Activated CD8-positive, alpha-beta T cell treated with anti-CD3 and anti-CD28 coated beads, Interleukin-2, amount 10 ng/mL, durations not matched to agents 7 days and 5 days (primary cell): Measurements from ENCODE around the gene SLC19A1. TPM values are rescaled to one million over a fixed set of nuclear protein-coding genes. Genes with fewer than 3 reads are reported as not detected.
A peak's percentile ranks its signal among the peaks of the same experiment; 100 is the strongest.

Experiments used
- ATAC-seq: fragments of 150-1000 bp; cut with Tn5 transposase; one replicate; pipeline ENCODE4 v1.10.0; 2021; ENCODE audit warnings: moderate library complexity
- CTCF ChIA-PET: fragments of 350-600 bp; sonication (Branson Sonifier 250); formaldehyde crosslinking; loops from one replicate; lab custom pipeline; 2021; ENCODE audit warnings: antibody characterized with exemption; lab: Charles Lee
- POLR2A ChIA-PET: fragments of 350-600 bp; sonication (Branson Sonifier 250); formaldehyde crosslinking; loops from one replicate; lab custom pipeline; 2021; ENCODE audit warnings: antibody characterized with exemption; lab: Charles Lee
- DNase-seq: peaks from one replicate; pipeline ENCODE4 v3.0.0-alpha.2; 2020
- H3K27ac Mint-ChIP-seq: one replicate; pipeline ENCODE4 v1.8.0; 2021; ENCODE audit warnings: mild to moderate bottlenecking, mixed read lengths
- H3K27me3 Mint-ChIP-seq: one replicate; pipeline ENCODE4 v1.8.0; 2021; ENCODE audit warnings: low read depth, mixed read lengths
- H3K36me3 Mint-ChIP-seq: one replicate; pipeline ENCODE4 v1.8.0; 2021; ENCODE audit warnings: low read depth, mixed read lengths
- H3K4me1 Mint-ChIP-seq: one replicate; pipeline ENCODE4 v1.8.0; 2021; ENCODE audit warnings: low read depth, mixed read lengths
- H3K4me3 Mint-ChIP-seq: one replicate; pipeline ENCODE4 v1.8.0; 2021; ENCODE audit warnings: mild to moderate bottlenecking, mixed read lengths
- H3K9me3 Mint-ChIP-seq: one replicate; pipeline ENCODE4 v1.8.0; 2022; ENCODE audit warnings: mixed read lengths; ENCODE audit not compliant: insufficient read depth
- total RNA-seq, 2 experiments: library from RNA; stranded (reverse); gene quantifications; one replicate each; pipeline ENCODE4 v1.2.3, GENCODE V29; 2021

SLC19A1 gene
- total RNA-seq, 2 experiments from 2014 or later: 44.4 to 51.6 TPM

- H3K4me1 Mint-ChIP-seq: no peaks in the 10 kb centered on the region
- ChIA-PET CTCF (no interaction called here), POLR2A (no interaction called here)
- peaks cover 52% of the 10 kb centered on the region for H3K36me3 Mint-ChIP-seq
- no peak overlapping the region for H3K4me3 Mint-ChIP-seq
- H3K27me3 Mint-ChIP-seq: no peaks in the 10 kb centered on the region
- no peak for ATAC-seq
- H3K9me3 Mint-ChIP-seq: peaks cover 20% of the 10 kb centered on the region
- H3K27ac Mint-ChIP-seq: no peak overlapping the region
- DNase-seq: no peak
Measured at GRCh38 chr21:45525153-45525909, 16.9 kb downstream of the SLC19A1 start.

DNA sequence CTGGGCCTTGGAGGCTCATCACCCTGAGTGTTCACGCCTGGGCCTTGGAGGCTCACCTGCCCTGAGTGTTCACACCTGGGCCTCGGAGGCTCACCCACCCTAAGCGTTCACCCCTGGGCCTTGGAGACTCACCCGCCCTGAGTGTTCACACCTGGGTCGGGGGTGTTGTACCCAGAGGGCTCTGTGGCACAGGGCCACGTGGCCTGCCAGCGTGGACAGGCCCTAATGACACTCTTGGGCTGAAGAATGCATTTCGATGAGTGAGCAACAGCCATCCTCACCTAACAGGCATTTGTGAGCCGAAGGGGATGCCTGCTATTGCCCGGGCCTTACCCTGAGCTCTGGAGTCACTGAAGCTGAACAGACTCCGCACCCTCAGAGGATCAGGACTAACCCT is 17.5 kb downstream of the SLC19A1 start:
- CTCF ChIA-PET: no interaction called here
- no peaks in the 10 kb centered on the region for H3K27me3 Mint-ChIP-seq
- ATAC-seq (no peak), DNase-seq (no peak)
- H3K4me1 Mint-ChIP-seq: no peaks in the 10 kb centered on the region
- H3K9me3 Mint-ChIP-seq: peaks cover 26% of the 10 kb centered on the region
- peaks cover 58% of the 10 kb centered on the region for H3K36me3 Mint-ChIP-seq
- POLR2A ChIA-PET: no interaction called here
- no peak overlapping the region for H3K4me3 Mint-ChIP-seq
- no peak overlapping the region for H3K27ac Mint-ChIP-seq

GRCh38 chr21:45523411-45524101 is 18.7 kb downstream of the SLC19A1 start:
- H3K27ac Mint-ChIP-seq: no peak overlapping the region
- H3K9me3 Mint-ChIP-seq: peaks cover 38% of the 10 kb centered on the region
- DNase-seq: no peak
- ATAC-seq: no peak
- H3K36me3 Mint-ChIP-seq: peaks cover 69% of the 10 kb centered on the region
- no peaks in the 10 kb centered on the region for H3K27me3 Mint-ChIP-seq
- CTCF ChIA-PET: no interaction called here
- POLR2A ChIA-PET: no interaction called here
- H3K4me1 Mint-ChIP-seq: peaks cover 5% of the 10 kb centered on the region
- no peak overlapping the region for H3K4me3 Mint-ChIP-seq

- Mint-ChIP-seq H3K27ac (no peak overlapping the region), H3K4me3 (no peak overlapping the region), H3K36me3 (peaks cover 71% of the 10 kb centered on the region), H3K27me3 (no peaks in the 10 kb centered on the region), H3K4me1 (peaks cover 10% of the 10 kb centered on the region), H3K9me3 (peaks cover 44% of the 10 kb centered on the region)
- ChIA-PET POLR2A (interaction anchor here (1.1 kb wide), 1 partner anchor 9 kb away, joined by 3 read pairs; no protein-coding TSS in a partner anchor), CTCF (no interaction called here)
- ATAC-seq (no peak), DNase-seq (no peak)
Measured at GRCh38 chr21:45522986-45523385, 19.3 kb downstream of the SLC19A1 start.

- H3K4me1 Mint-ChIP-seq: peaks cover 16% of the 10 kb centered on the region
- H3K27me3 Mint-ChIP-seq: no peaks in the 10 kb centered on the region
- ATAC-seq (no peak), DNase-seq (no peak)
- H3K36me3 Mint-ChIP-seq: peaks cover 72% of the 10 kb centered on the region
- no peak overlapping the region for H3K4me3 Mint-ChIP-seq
- peaks cover 46% of the 10 kb centered on the region for H3K9me3 Mint-ChIP-seq
- H3K27ac Mint-ChIP-seq: no peak overlapping the region
- POLR2A ChIA-PET: interaction anchor here (1.1 kb wide), 1 partner anchor 10 kb away, joined by 3 read pairs; no protein-coding TSS in a partner anchor
- CTCF ChIA-PET: interaction anchor here (0.7 to 1.0 kb wide), 2 partner anchors 13 to 32 kb away, joined by 3 to 4 read pairs; no protein-coding TSS in a partner anchor
Measured at GRCh38 chr21:45522381-45522780, 19.9 kb downstream of the SLC19A1 start.

DNA sequence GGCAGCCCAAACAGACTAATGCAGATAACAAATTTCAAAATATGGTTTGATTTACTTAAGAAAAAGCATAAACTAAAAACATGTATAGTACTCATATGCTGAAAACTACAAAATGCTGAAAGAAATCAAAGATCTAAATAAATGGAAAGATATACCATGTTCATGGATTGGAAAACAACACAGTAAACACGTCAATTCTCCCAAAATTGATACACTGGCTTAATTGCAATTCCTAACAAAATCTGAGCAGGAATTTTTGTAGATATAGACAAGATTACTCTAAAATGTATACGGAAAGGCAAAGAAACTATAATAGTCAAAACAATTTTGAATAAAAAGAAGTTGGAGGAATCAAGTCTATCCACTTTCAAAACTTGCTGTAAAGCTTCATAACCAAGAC is 21.0 kb downstream of the SLC19A1 start:
- no peak for ATAC-seq
- peaks cover 22% of the 10 kb centered on the region for H3K4me1 Mint-ChIP-seq
- H3K27ac Mint-ChIP-seq: no peak overlapping the region
- no peaks in the 10 kb centered on the region for H3K27me3 Mint-ChIP-seq
- no peak for DNase-seq
- peaks cover 73% of the 10 kb centered on the region for H3K36me3 Mint-ChIP-seq
- peaks cover 46% of the 10 kb centered on the region for H3K9me3 Mint-ChIP-seq
- ChIA-PET POLR2A (no interaction called here), CTCF (interaction anchor here (0.9 to 1.0 kb wide), 2 partner anchors 15 to 43 kb away, joined by 4 to 5 read pairs; no protein-coding TSS in a partner anchor)
- H3K4me3 Mint-ChIP-seq: no peak overlapping the region

DNA sequence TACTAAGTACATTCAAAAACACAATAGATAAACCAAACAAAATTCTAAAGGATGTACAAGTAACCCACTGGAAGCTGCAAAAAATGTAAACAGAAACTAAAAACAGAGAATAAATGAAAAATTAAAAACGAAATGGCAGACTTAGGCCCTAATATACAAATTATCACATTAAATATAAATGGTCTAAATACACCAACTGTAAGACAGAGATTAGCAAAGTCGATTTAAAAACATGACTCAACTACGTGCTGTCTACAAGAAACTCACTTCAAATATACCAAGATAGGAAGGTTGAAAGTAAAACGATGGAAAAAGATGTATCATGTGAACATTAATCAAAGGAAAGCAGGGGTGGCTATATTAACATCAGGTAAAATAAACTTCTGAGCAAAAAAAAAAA is 23.1 kb downstream of the SLC19A1 start:
- no peak overlapping the region for H3K27ac Mint-ChIP-seq
- H3K27me3 Mint-ChIP-seq: no peaks in the 10 kb centered on the region
- H3K4me1 Mint-ChIP-seq: peaks cover 22% of the 10 kb centered on the region
- H3K9me3 Mint-ChIP-seq: peaks cover 46% of the 10 kb centered on the region
- no peak for DNase-seq
- H3K4me3 Mint-ChIP-seq: no peak overlapping the region
- no peak for ATAC-seq
- peaks cover 64% of the 10 kb centered on the region for H3K36me3 Mint-ChIP-seq
- ChIA-PET POLR2A (no interaction called here), CTCF (no interaction called here)

- ATAC-seq: no peak
Measured at GRCh38 chr21:45518742-45519141, 23.5 kb downstream of the SLC19A1 start.

GRCh38 chr21:45517249-45518065 is 24.8 kb downstream of the SLC19A1 start:
- peak overlapping the region; percentile 89 for H3K27ac Mint-ChIP-seq
- CTCF ChIA-PET: interaction anchor here (0.7 kb wide), 1 partner anchor 383 kb away, joined by 3 read pairs; no protein-coding TSS in a partner anchor
- H3K4me1 Mint-ChIP-seq: peaks cover 24% of the 10 kb centered on the region
- no peak for ATAC-seq
- H3K36me3 Mint-ChIP-seq: peaks cover 59% of the 10 kb centered on the region
- no peaks in the 10 kb centered on the region for H3K27me3 Mint-ChIP-seq
- POLR2A ChIA-PET: no interaction called here
- H3K4me3 Mint-ChIP-seq: peak overlapping the region; percentile 39
- peaks cover 46% of the 10 kb centered on the region for H3K9me3 Mint-ChIP-seq
- DNase-seq: peak; percentile 43

More at GRCh38 chr21:45518742-45519141, 23.5 kb downstream of the SLC19A1 start:
- CTCF ChIA-PET: no interaction called here
- Mint-ChIP-seq H3K4me1 (peaks cover 24% of the 10 kb centered on the region), H3K9me3 (peaks cover 46% of the 10 kb centered on the region), H3K27me3 (no peaks in the 10 kb centered on the region), H3K4me3 (no peak overlapping the region), H3K27ac (peak overlapping the region; percentile 89), H3K36me3 (peaks cover 67% of the 10 kb centered on the region)
- no peak for DNase-seq
- POLR2A ChIA-PET: no interaction called here

GRCh38 chr21:45516671-45517151 is 25.5 kb downstream of the SLC19A1 start:
- Mint-ChIP-seq H3K27me3 (no peaks in the 10 kb centered on the region), H3K9me3 (peaks cover 39% of the 10 kb centered on the region), H3K4me1 (peaks cover 24% of the 10 kb centered on the region), H3K4me3 (no peak overlapping the region), H3K27ac (peak overlapping the region; percentile 49), H3K36me3 (peaks cover 52% of the 10 kb centered on the region)
- no peak for ATAC-seq
- DNase-seq: no peak
- ChIA-PET POLR2A (no interaction called here), CTCF (interaction anchor here (0.7 kb wide), 1 partner anchor 382 kb away, joined by 3 read pairs; no protein-coding TSS in a partner anchor)

DNA sequence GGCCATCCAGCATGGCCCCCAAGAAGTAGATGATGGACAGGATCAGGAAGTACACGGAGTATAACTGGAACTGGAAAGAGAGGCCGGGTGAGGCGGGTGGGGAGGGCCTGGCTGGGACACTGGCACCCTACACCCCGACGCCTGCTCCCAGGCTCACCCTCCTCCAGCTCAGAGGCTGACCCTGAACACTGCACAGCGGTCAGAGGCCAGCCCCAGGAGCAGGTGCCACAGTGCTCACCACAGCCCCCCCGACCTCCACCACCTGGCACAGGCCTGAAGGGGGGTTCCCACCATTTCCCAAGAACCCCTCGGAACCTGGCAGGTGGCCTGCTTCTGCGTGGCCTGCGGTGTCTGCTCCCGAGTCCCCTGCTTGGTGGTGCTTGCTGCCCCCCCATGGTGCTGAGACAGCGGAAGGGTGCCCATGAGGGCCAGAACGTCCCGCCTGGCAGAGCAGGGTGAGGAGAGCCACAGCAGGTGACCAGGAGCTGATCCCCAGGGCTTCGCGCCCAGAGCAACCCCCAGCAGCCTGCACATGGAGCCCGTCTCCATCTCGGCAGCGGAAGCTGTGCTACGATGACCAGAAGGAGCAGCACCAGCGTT is 26.1 kb downstream of the SLC19A1 start:
- Mint-ChIP-seq H3K4me1 (peaks cover 24% of the 10 kb centered on the region), H3K27ac (no peak overlapping the region), H3K36me3 (peaks cover 47% of the 10 kb centered on the region), H3K27me3 (no peaks in the 10 kb centered on the region), H3K9me3 (peaks cover 34% of the 10 kb centered on the region), H3K4me3 (no peak overlapping the region)
- ChIA-PET CTCF (no interaction called here), POLR2A (no interaction called here)
- ATAC-seq: no peak
- DNase-seq: no peak
